Transverse colon (tissue), 4 donors: ENCODE data around the gene RC3H1. TPM values are rescaled to one million over a fixed set of nuclear protein-coding genes. Genes with fewer than 3 reads are reported as not detected.
"Not testable (repeated sequence)": the region's sequence is repeated elsewhere in the genome, so short reads cannot be mapped to it uniquely, and the experiment has no call there.

Source experiments
- DNase-seq: peaks from one replicate; pipeline ENCODE4 v3.0.0-alpha.2; 2019
- H3K27ac ChIP-seq, 4 donors: fragments of 200-600 bp; sonication (generic); 2 replicates each; pipeline ENCODE4 v1.5.1; 2016 to 2018; ENCODE audit warnings: inconsistent platforms in 4 of 4
- H3K27me3 ChIP-seq: fragments of 200-600 bp; sonication (generic); 2 replicates; pipeline ENCODE4 v1.5.1; 2017; ENCODE audit warnings: inconsistent platforms
- H3K36me3 ChIP-seq, 4 donors: fragments of 200-600 bp; sonication (generic); 2 replicates each; pipeline ENCODE4 v1.5.1; 2017 to 2019; ENCODE audit warnings: inconsistent platforms in 4 of 4
- H3K4me1 ChIP-seq, 4 donors: fragments of 200-600 bp; sonication (generic); 2 replicates each; pipeline ENCODE4 v1.5.1; 2017 to 2020; ENCODE audit warnings: inconsistent platforms in 4 of 4
- H3K4me3 ChIP-seq, 4 donors: fragments of 200-600 bp; sonication (generic); 1 replicate in 1 of 4; 2 replicates in 3 of 4; pipeline versions ENCODE4 v1.5.1 to v1.6.1; 2017 to 2019; ENCODE audit warnings: inconsistent platforms in 4 of 4
- H3K9me3 ChIP-seq, 2 donors: fragments of 200-600 bp; sonication (generic); 2 replicates each; pipeline ENCODE4 v1.5.1; 2017 to 2019; ENCODE audit warnings: inconsistent platforms in 2 of 2
- CTCF ChIP-seq, 5 experiments: fragments of 200-600 bp in 3 of 5; fragments of 450-650 bp in 2 of 5; sonication (generic) in 3 of 5; IDR thresholded peaks; 1 replicate in 2 of 5; 2 replicates in 3 of 5; pipeline ENCODE4 v1.5.1; 2016 to 2017; ENCODE audit warnings: antibody characterized with exemption in 5 of 5, inconsistent platforms in 3 of 5, mild to moderate bottlenecking in 2 of 5, moderate library complexity in 1 of 5
- EP300 ChIP-seq: sonication (generic); formaldehyde crosslinking; IDR thresholded peaks from one replicate; pipeline ENCODE4 v1.6.1; 2017; ENCODE audit warnings: antibody characterized with exemption, low read depth
- POLR2A ChIP-seq: fragments of 450-650 bp; IDR thresholded peaks from one replicate; pipeline ENCODE4 v1.6.1; 2016; ENCODE audit warnings: antibody characterized with exemption, mild to moderate bottlenecking, moderate library complexity
- POLR2AphosphoS5 ChIP-seq, 3 donors: sonication (generic); formaldehyde crosslinking; IDR thresholded peaks; one replicate each; pipeline ENCODE4 v1.6.1; 2016; ENCODE audit warnings: antibody characterized with exemption in 3 of 3
- WGBS, 2 donors: methylation state at CpG; one replicate each; pipeline ENCODE4 v1.1.5; 2018; ENCODE audit warnings: low coverage in 1 of 2; 5-methylcytosine and 5-hydroxymethylcytosine counted together
- in situ Hi-C, 4 donors: fragments of 200-750 bp; cut with MboI; loops; one replicate each; pipeline versions ENCODE4 v1.15.0 to v1.15.1; 2017; ENCODE audit warnings: low sequenced_read_pairs in 3 of 4, low pct_ligation_motif_present in 1 of 4, low pct_unique_long_range_greater_than_20kb in 1 of 4
- intact Hi-C: fragments of 100-400 bp; cut with DNase I; formaldehyde crosslinking; loops from one replicate; pipeline ENCODE4 v1.15.1; 2023; ENCODE audit warnings: low total_unique reads
- total RNA-seq, 4 donors: library from RNA; depleted of rRNA; stranded (reverse); fragments of >200 nt; gene quantifications; one replicate each; pipeline ENCODE4 v1.1.0, GENCODE V29; 2016

The RC3H1 gene
- total RNA-seq, 4 donors from 2014 or later = 17.9 to 37.9 (median 33.1) TPM

GRCh38 chr1:173986951-173987350 is 35.2 kb downstream of the RC3H1 start:
- Histone ChIP-seq H3K4me1 (no peaks in the 10 kb centered on the region), H3K9me3 (no peaks in the 10 kb centered on the region), H3K27ac (no peak overlapping the region), H3K27me3 (no peaks in the 10 kb centered on the region), H3K36me3 (peaks cover 0 to 48% (median 17%) of the 10 kb centered on the region in 4 donors), H3K4me3 (no peak overlapping the region)
- WGBS, 2 donors = 77 to 80% methylated on average over 3 of the region's 3 CpGs
- DNase-seq = no peak
- no peak for TF ChIP-seq POLR2A
- TF ChIP-seq CTCF (IDR thresholded peaks at IDR 0.05) = no peak
- TF ChIP-seq EP300 = no peak
- TF ChIP-seq POLR2AphosphoS5 (IDR thresholded peaks at IDR 0.05) = no peak
- intact Hi-C loops (no loop called here), in situ Hi-C loops (no loop called here)

GRCh38 chr1:173970252-173970651 is 51.9 kb downstream of the RC3H1 start:
- in situ Hi-C loops (no loop called here), intact Hi-C loops (no loop called here)
- peaks cover 0 to 86% (median 41%) of the 10 kb centered on the region in 4 donors for H3K36me3 ChIP-seq
- no peaks in the 10 kb centered on the region for H3K27me3 ChIP-seq
- no peak overlapping the region for H3K4me3 ChIP-seq
- no peak for DNase-seq
- WGBS, 2 donors = 83 to 89% methylated on average over 3 of the region's 3 CpGs
- no peaks in the 10 kb centered on the region for H3K4me1 ChIP-seq
- no peak overlapping the region for H3K27ac ChIP-seq
- no peaks in the 10 kb centered on the region for H3K9me3 ChIP-seq
- no peak for TF ChIP-seq POLR2AphosphoS5 (IDR thresholded peaks at IDR 0.05)
- no peak for TF ChIP-seq POLR2A
- no peak for TF ChIP-seq CTCF (IDR thresholded peaks at IDR 0.05)
- TF ChIP-seq EP300 = no peak

- H3K9me3 ChIP-seq, intact Hi-C loops, in situ Hi-C loops, H3K4me1 ChIP-seq, H3K4me3 ChIP-seq, H3K27me3 ChIP-seq, H3K27ac ChIP-seq, DNase-seq: not testable (repeated sequence)
- WGBS, 2 donors = 90 to 100% methylated on average over 2 to 5 of the region's 5 CpGs
- peaks cover 0 to 81% (median 40%) of the 10 kb centered on the region in 4 donors for H3K36me3 ChIP-seq
Measured at GRCh38 chr1:173965896-173966295, 56.3 kb downstream of the RC3H1 start.

GRCh38 chr1:173963477-173963876 is 58.7 kb downstream of the RC3H1 start:
- in situ Hi-C loops = no loop called here
- no peaks in the 10 kb centered on the region for H3K27me3 ChIP-seq
- H3K9me3 ChIP-seq = no peaks in the 10 kb centered on the region
- H3K4me3 ChIP-seq = no peak overlapping the region
- intact Hi-C loops = no loop called here
- DNase-seq = no peak
- no peaks in the 10 kb centered on the region for H3K4me1 ChIP-seq
- peaks cover 0 to 85% (median 41%) of the 10 kb centered on the region in 4 donors for H3K36me3 ChIP-seq
- 98 to 100% methylated on average over 1 of the region's 1 CpG for WGBS, 2 donors
- no peak overlapping the region for H3K27ac ChIP-seq
- TF ChIP-seq POLR2AphosphoS5 (IDR thresholded peaks at IDR 0.05) (no peak), POLR2A (no peak), EP300 (no peak), CTCF (IDR thresholded peaks at IDR 0.05) (no peak)

- in situ Hi-C loops = no loop called here
- 78 to 85% methylated on average over 5 of the region's 5 CpGs for WGBS, 2 donors
- no peak for TF ChIP-seq EP300
- no peak for TF ChIP-seq POLR2A
- no peak for TF ChIP-seq POLR2AphosphoS5 (IDR thresholded peaks at IDR 0.05)
- no peak for TF ChIP-seq CTCF (IDR thresholded peaks at IDR 0.05)
- H3K4me1 ChIP-seq = no peaks in the 10 kb centered on the region
- no peaks in the 10 kb centered on the region for H3K27me3 ChIP-seq
- intact Hi-C loops = no loop called here
- H3K4me3 ChIP-seq = no peak overlapping the region
- H3K36me3 ChIP-seq = peaks cover 0 to 85% (median 39%) of the 10 kb centered on the region in 4 donors
- H3K27ac ChIP-seq = no peak overlapping the region
- H3K9me3 ChIP-seq = no peaks in the 10 kb centered on the region
- DNase-seq = no peak
Measured at GRCh38 chr1:173960625-173961024, 61.5 kb downstream of the RC3H1 start.
